H1 (cell line): ENCODE measurements around the gene UBP1. TPM values are rescaled to one million over a fixed set of nuclear protein-coding genes. Genes with fewer than 3 reads are reported as not detected.

Experiments
- CBX8 ChIP-seq: fragments of 300-800, 300-1000 bp; sonication (generic); IDR thresholded peaks from 2 replicates; pipeline ENCODE4 v1.7.1; 2016; ENCODE audit warnings: low read depth, low read length, borderline replicate concordance
- CHD7 ChIP-seq: fragments of 300-600 bp; sonication (generic); IDR thresholded peaks from 2 replicates; pipeline ENCODE4 v1.7.1; 2012; ENCODE audit warnings: low read length, moderate library complexity, mild to moderate bottlenecking, inconsistent platforms; ENCODE audit not compliant: insufficient replicate concordance
- CTCF ChIP-seq, 3 experiments: IDR thresholded peaks; 1 replicate in 2 of 3; 2 replicates in 1 of 3; pipeline versions ENCODE4 v1.5.1 to v1.6.1; 2011; ENCODE audit warnings: low read length in 3 of 3, mild to moderate bottlenecking in 3 of 3, inconsistent platforms in 2 of 3, low read depth in 1 of 3, moderate library complexity in 1 of 3; ENCODE audit not compliant: insufficient read depth in 1 of 3; ENCODE audit errors: control extremely low read depth in 1 of 3
- HDAC6 ChIP-seq: IDR thresholded peaks from one replicate; pipeline ENCODE4 v1.7.1; 2012; ENCODE audit warnings: low read depth, mild to moderate bottlenecking, inconsistent platforms, low read length, moderate library complexity
- KDM5A ChIP-seq: fragments of 200-600 bp; IDR thresholded peaks from 2 replicates; pipeline ENCODE4 v1.7.1; 2012; ENCODE audit warnings: mild to moderate bottlenecking, low read length, inconsistent platforms, mixed read lengths
- POU5F1 ChIP-seq: IDR thresholded peaks from 2 replicates; pipeline ENCODE4 v1.6.1; 2011; ENCODE audit warnings: low read depth, mild to moderate bottlenecking, low read length, moderate library complexity
- RNF2 ChIP-seq: fragments of 200-900, 300-1000 bp; sonication (generic); IDR thresholded peaks from 2 replicates; pipeline ENCODE4 v1.7.1; 2016; ENCODE audit warnings: borderline replicate concordance, low read depth, mild to moderate bottlenecking, antibody characterized with exemption, low read length; ENCODE audit not compliant: poor library complexity, severe bottlenecking; ENCODE audit errors: missing control alignments
- TCF12 ChIP-seq: IDR thresholded peaks from 2 replicates; pipeline ENCODE4 v1.6.1; 2011; ENCODE audit warnings: low read depth, mild to moderate bottlenecking, low read length
- polyA plus RNA-seq, 7 experiments: library from polyadenylated mRNA; depleted of rRNA in 3 of 7; stranded (reverse) in 5 of 7; unstranded in 2 of 7; fragments of >200 nt in 5 of 7; fragments of 200-250 nt in 2 of 7; gene quantifications; 1 replicate in 5 of 7; 2 replicates in 1 of 7; 4 replicates in 1 of 7; pipeline versions ENCODE4 v1.2.1 to v1.2.3, GENCODE V29; 2011 to 2013; ENCODE audit warnings: missing spikeins in 2 of 7, mixed read lengths in 2 of 7
- total RNA-seq: library from RNA; stranded (reverse); fragmentation: NEBNext Ultra II Directional; extraction: Animal tissue kit (Norgen Biotek cat#: 25700); gene quantifications from 2 replicates; pipeline ENCODE4 v1.2.1, GENCODE V29; 2021

UBP1 gene
- total and polyA plus RNA-seq, 2 of the 8 experiments (the other 6 are each of a cell fraction or from before 2014, with no cell fraction given) = 47.3 to 71.9 TPM

GRCh38 chr3:33438881-33439545 lies 1.2 kb downstream of the UBP1 start (continued):
- TF ChIP-seq CHD7 = no peak
- TF ChIP-seq HDAC6 = no peak
- TF ChIP-seq RNF2 = no peak
- TF ChIP-seq KDM5A = no peak
- TF ChIP-seq CBX8 = no peak
- TF ChIP-seq POU5F1 = no peak
- TF ChIP-seq TCF12 = no peak
- no peak for TF ChIP-seq CTCF (IDR thresholded peaks at IDR 0.05; ENCODE audit: control extremely low read depth in 1 of 3, insufficient read depth in 1 of 3, low read depth in 1 of 3, low read length in 3 of 3)
